ENCODE measurements around the gene TSC2. TPM values are rescaled to one million over a fixed set of nuclear protein-coding genes. Genes with fewer than 3 reads are reported as not detected.

The TSC2 gene
- total RNA-seq, 1 donor from 2014 or later, result 117 TPM

- no peak for DNase-seq (ENCODE audit: low spot score)
These were observed 13.7 kb downstream of the TSC2 start for GRCh38 chr16:2061526-2061925.

GRCh38 chr16:2062801-2063200 is 15.0 kb downstream of the TSC2 start:
- no peak for DNase-seq (ENCODE audit: low spot score)
- no peak for ATAC-seq

More at GRCh38 chr16:2061526-2061925, 13.7 kb downstream of the TSC2 start:
- ATAC-seq, result no peak

GRCh38 chr16:2063861-2064260 is 16.1 kb downstream of the TSC2 start:
- DNase-seq (ENCODE audit: low spot score), result no peak
- ATAC-seq, result peak; percentile 2

- ATAC-seq (peak; percentile 92), DNase-seq (ENCODE audit: low spot score) (peak; percentile 79)
These were observed 16.7 kb downstream of the TSC2 start for GRCh38 chr16:2064368-2064945.

GRCh38 chr16:2066139-2066538 is 18.4 kb downstream of the TSC2 start:
- DNase-seq (ENCODE audit: low spot score) (no peak), ATAC-seq (no peak)

GRCh38 chr16:2070576-2071453 is 23.0 kb downstream of the TSC2 start:
- DNase-seq (ENCODE audit: low spot score), result no peak

GRCh38 chr16:2071454-2072202 is 23.8 kb downstream of the TSC2 start:
- peak; percentile 21 for ATAC-seq
- no peak for DNase-seq (ENCODE audit: low spot score)

More at GRCh38 chr16:2070576-2071453, 23.0 kb downstream of the TSC2 start:
- ATAC-seq, result peak; percentile 9

- ATAC-seq (no peak), DNase-seq (ENCODE audit: low spot score) (no peak)
These were observed 25.1 kb downstream of the TSC2 start for GRCh38 chr16:2072926-2073325.

GRCh38 chr16:2074071-2074470 is 26.3 kb downstream of the TSC2 start:
- DNase-seq (ENCODE audit: low spot score), result no peak
- no peak for ATAC-seq

GRCh38 chr16:2075631-2076030 is 27.8 kb downstream of the TSC2 start:
- DNase-seq (ENCODE audit: low spot score) (no peak), ATAC-seq (no peak)

GRCh38 chr16:2076072-2076865 is 28.5 kb downstream of the TSC2 start:
- DNase-seq (ENCODE audit: low spot score) (no peak), ATAC-seq (no peak)

GRCh38 chr16:2077016-2077415 is 29.2 kb downstream of the TSC2 start:
- ATAC-seq, result no peak
- DNase-seq (ENCODE audit: low spot score), result no peak

- no peak for DNase-seq (ENCODE audit: low spot score)
- ATAC-seq, result no peak
These were observed 29.9 kb downstream of the TSC2 start for GRCh38 chr16:2077696-2078095.

- ATAC-seq, result no peak
- no peak for DNase-seq (ENCODE audit: low spot score)
These were observed 30.3 kb downstream of the TSC2 start for GRCh38 chr16:2078096-2078495.

- DNase-seq (ENCODE audit: low spot score) (no peak), ATAC-seq (no peak)
These were observed 30.9 kb downstream of the TSC2 start for GRCh38 chr16:2078691-2079090.

- DNase-seq (ENCODE audit: low spot score) (no peak), ATAC-seq (no peak)
These were observed 31.6 kb downstream of the TSC2 start for GRCh38 chr16:2079311-2079800.

GRCh38 chr16:2079991-2080390 is 32.2 kb downstream of the TSC2 start:
- ATAC-seq (no peak), DNase-seq (ENCODE audit: low spot score) (no peak)

- ATAC-seq (peak; percentile 0), DNase-seq (ENCODE audit: low spot score) (no peak)
These were observed 33.7 kb downstream of the TSC2 start for GRCh38 chr16:2081201-2082084.

GRCh38 chr16:2082171-2082982 is 34.6 kb downstream of the TSC2 start:
- DNase-seq (ENCODE audit: low spot score), result peak; percentile 93
- peak; percentile 76 for ATAC-seq

All from left lobe of liver (tissue), 2 donors.